Measurements from ENCODE around the gene CNGA2. TPM values are rescaled to one million over a fixed set of nuclear protein-coding genes. Genes with fewer than 3 reads are reported as not detected.

Gene CNGA2
- total and polyA plus RNA-seq, 2 experiments from 2014 or later, result not detected

- TF ChIP-seq, protein P1, sequence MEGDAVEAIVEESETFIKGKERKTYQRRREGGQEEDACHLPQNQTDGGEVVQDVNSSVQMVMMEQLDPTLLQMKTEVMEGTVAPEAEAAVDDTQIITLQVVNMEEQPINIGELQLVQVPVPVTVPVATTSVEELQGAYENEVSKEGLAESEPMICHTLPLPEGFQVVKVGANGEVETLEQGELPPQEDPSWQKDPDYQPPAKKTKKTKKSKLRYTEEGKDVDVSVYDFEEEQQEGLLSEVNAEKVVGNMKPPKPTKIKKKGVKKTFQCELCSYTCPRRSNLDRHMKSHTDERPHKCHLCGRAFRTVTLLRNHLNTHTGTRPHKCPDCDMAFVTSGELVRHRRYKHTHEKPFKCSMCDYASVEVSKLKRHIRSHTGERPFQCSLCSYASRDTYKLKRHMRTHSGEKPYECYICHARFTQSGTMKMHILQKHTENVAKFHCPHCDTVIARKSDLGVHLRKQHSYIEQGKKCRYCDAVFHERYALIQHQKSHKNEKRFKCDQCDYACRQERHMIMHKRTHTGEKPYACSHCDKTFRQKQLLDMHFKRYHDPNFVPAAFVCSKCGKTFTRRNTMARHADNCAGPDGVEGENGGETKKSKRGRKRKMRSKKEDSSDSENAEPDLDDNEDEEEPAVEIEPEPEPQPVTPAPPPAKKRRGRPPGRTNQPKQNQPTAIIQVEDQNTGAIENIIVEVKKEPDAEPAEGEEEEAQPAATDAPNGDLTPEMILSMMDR (conservative IDR thresholded peaks at IDR 0.05; ENCODE audit: low read depth in 2 of 2), result no peak
- TF ChIP-seq EZH2phosphoT487 (IDR thresholded peaks at IDR 0.05; ENCODE audit: unreplicated experiment), result no peak
These were observed 44.7 kb downstream of the CNGA2 start (continued) for GRCh38 chrX:151779258-151779657.

- no peaks in the 10 kb centered on the region for H3K9me2 ChIP-seq (ENCODE audit: insufficient read depth)
- H2AFZ ChIP-seq, result no peak overlapping the region
- no peak overlapping the region for H3K4me3 Mint-ChIP-seq
These were observed 46.1 kb downstream of the CNGA2 start for GRCh38 chrX:151780621-151781020.

DNA sequence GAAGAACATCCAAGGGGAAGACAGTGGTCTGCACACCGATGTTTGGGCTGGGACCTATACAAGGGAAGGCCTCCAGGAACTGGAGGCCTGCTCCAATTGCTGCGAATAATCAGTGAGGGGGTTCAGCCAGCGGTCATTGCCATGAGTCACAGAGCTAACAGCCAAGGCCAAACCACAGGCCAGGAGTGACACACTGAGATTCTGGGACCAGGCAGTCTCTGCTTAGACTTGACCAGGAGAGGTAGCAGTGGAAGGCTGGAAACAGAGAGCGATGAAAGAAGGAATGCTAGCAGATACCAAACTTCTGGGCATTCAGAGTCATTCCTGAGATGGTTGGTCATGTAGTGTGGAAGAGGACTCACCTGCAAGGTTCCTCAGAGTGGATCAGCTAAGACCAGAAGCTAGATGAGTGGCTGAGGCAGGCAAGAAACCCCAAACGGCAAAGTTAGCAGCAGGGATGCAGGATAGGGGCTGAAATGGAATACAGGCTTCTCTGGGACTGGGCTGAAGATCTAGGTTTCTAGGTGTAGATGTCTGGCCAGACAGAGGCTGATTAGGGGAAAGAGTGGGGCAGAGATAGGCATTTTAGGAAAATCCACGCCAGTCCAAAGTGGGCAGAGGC lies 54.7 kb downstream of the CNGA2 start:
- no peaks in the 10 kb centered on the region for H3K36me3 Mint-ChIP-seq (ENCODE audit: low read depth)
- Histone ChIP-seq H3K79me2 (replicated peaks; ENCODE audit: insufficient read depth) (no peaks in the 10 kb centered on the region), H3K27ac (ENCODE audit: low read depth) (no peak overlapping the region), H3K4me3 (no peak overlapping the region), H4K20me1 (replicated peaks; ENCODE audit: insufficient read depth) (no peaks in the 10 kb centered on the region), H3K4me2 (no peak overlapping the region), H3K27me3 (ENCODE audit: insufficient read depth) (no peaks in the 10 kb centered on the region), H3K9me2 (ENCODE audit: insufficient read depth) (no peaks in the 10 kb centered on the region), H3F3A (replicated peaks; ENCODE audit: low read depth) (no peaks in the 10 kb centered on the region), H3K36me3 (ENCODE audit: insufficient read depth) (no peaks in the 10 kb centered on the region), H2AFZ (no peak overlapping the region), H3K4me1 (ENCODE audit: insufficient read depth) (no peaks in the 10 kb centered on the region)
- TF ChIP-seq ZNF462 (CRISPR knock-in tag; IDR thresholded peaks at IDR 0.05) (no peak), NANOG (IDR thresholded peaks at IDR 0.05; ENCODE audit: borderline replicate concordance) (no peak), REST (IDR thresholded peaks at IDR 0.05; ENCODE audit: unreplicated experiment) (no peak), CREB1 (CRISPR knock-in tag; IDR thresholded peaks at IDR 0.05; ENCODE audit: low read depth) (no peak)
- DNase-seq (ENCODE audit: low spot score), result no peak
- no peak overlapping the region for H3K27ac Mint-ChIP-seq
- no peaks in the 10 kb centered on the region for H3K4me1 Mint-ChIP-seq
- no peak overlapping the region for H3K4me3 Mint-ChIP-seq
- no peak for ATAC-seq
- H3K27me3 Mint-ChIP-seq (ENCODE audit: insufficient read depth, low read depth, poor library complexity), result peaks cover 2% of the 10 kb centered on the region
- no peaks in the 10 kb centered on the region for H3K9me3 Mint-ChIP-seq

More at GRCh38 chrX:151780621-151781020, 46.1 kb downstream of the CNGA2 start:
- Histone ChIP-seq H3K79me2 (replicated peaks; ENCODE audit: insufficient read depth) (no peaks in the 10 kb centered on the region), H3K27ac (ENCODE audit: low read depth) (no peak overlapping the region), H3K4me1 (ENCODE audit: insufficient read depth) (no peaks in the 10 kb centered on the region; the same call in 1 of the 2 replicates), H3K27me3 (ENCODE audit: insufficient read depth) (no peaks in the 10 kb centered on the region), H4K20me1 (replicated peaks; ENCODE audit: insufficient read depth) (no peaks in the 10 kb centered on the region), H3K4me3 (no peak overlapping the region), H3K36me3 (ENCODE audit: insufficient read depth) (no peaks in the 10 kb centered on the region), H3K4me2 (no peak overlapping the region), H3F3A (replicated peaks; ENCODE audit: low read depth) (no peaks in the 10 kb centered on the region)
- H3K9me3 Mint-ChIP-seq, result no peaks in the 10 kb centered on the region
- H3K4me1 Mint-ChIP-seq, result peaks cover 9% of the 10 kb centered on the region
- DNase-seq (ENCODE audit: low spot score) (no peak), ATAC-seq (no peak)
- TF ChIP-seq ZNF331 (CRISPR knock-in tag; IDR thresholded peaks at IDR 0.05; ENCODE audit: low read depth), result no peak
- no peak for TF ChIP-seq EZH2 (IDR thresholded peaks at IDR 0.05; ENCODE audit: low read depth, unreplicated experiment)
- TF ChIP-seq JUNB (IDR thresholded peaks at IDR 0.05; ENCODE audit: unreplicated experiment), result no peak
- TF ChIP-seq NANOG (IDR thresholded peaks at IDR 0.05; ENCODE audit: borderline replicate concordance), result no peak
- TF ChIP-seq EZH2phosphoT487 (IDR thresholded peaks at IDR 0.05; ENCODE audit: unreplicated experiment), result no peak
- H3K27me3 Mint-ChIP-seq (ENCODE audit: insufficient read depth, low read depth, poor library complexity), result peaks cover 3% of the 10 kb centered on the region
- no peak overlapping the region for H3K27ac Mint-ChIP-seq
- no peaks in the 10 kb centered on the region for H3K36me3 Mint-ChIP-seq (ENCODE audit: low read depth)

All from GM23338 (cell line).